Measurements from ENCODE around the gene ACAP2. TPM values are rescaled to one million over a fixed set of nuclear protein-coding genes. Genes with fewer than 3 reads are reported as not detected.

Gene ACAP2
- total RNA-seq, 1 experiment from 2014 or later: 57.9 TPM

DNA sequence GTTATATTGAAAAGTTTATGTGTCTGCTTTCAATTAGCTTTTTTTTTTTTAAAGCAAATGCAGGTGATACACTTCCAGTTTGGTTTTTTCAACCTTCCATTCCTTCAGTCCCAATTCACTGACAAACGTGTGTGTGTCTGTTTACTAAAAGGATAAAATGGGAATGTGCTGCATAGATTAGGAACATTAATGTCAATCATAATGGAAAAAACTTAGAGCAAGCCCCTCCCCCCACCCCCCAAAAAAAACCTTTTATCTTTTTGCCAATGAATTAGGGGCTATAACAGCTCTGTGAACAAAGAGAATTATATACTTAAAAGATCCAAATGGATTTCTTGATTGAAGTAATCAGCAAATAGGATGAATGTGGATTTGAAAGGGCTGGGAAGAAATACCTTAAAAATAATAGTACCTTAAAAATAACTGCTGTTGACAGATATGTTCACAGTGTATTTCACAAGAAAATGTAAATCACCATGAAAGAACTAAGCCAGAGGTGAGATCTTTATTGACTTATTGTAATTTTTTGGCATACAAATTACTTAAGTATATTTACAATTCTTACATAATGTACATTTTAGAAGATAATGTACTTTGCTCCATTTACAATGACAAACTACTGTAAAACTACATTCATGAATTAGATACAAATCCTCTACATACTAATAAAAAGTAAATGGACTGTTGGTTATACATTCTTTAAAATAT lies 168.4 kb downstream of the ACAP2 start:
- no peak for TF ChIP-seq SIN3A (IDR thresholded peaks at IDR 0.05; ENCODE audit: borderline replicate concordance, insufficient read depth, low read depth, low read length)
- no peak for ATAC-seq
- Histone ChIP-seq H3K9me3 (ENCODE audit: control insufficient read depth, insufficient read depth, low read depth, low read length) (no peaks in the 10 kb centered on the region), H3K36me3 (ENCODE audit: control insufficient read depth, insufficient read depth, low read length) (peaks cover 12% of the 10 kb centered on the region; the same call in 1 of the 2 replicates), H3K27ac (ENCODE audit: low read length) (no peak overlapping the region), H3K4me1 (ENCODE audit: control insufficient read depth, insufficient read depth, low read length) (peaks cover 11% of the 10 kb centered on the region), H3K4me3 (ENCODE audit: low read depth in 2 of 2, low read length in 2 of 2) (no peak overlapping the region), H3K27me3 (ENCODE audit: control insufficient read depth, insufficient read depth, low read length) (no peaks in the 10 kb centered on the region)
- intact Hi-C loops (cut with micrococcal nuclease; ENCODE audit: unreplicated experiment) (no loop called here), in situ Hi-C loops (cut with HindIII; ENCODE audit: low pct_unique_long_range_greater_than_20kb, low sequenced_read_pairs) (no loop called here)
- DNase-seq (ENCODE audit: low read depth, low spot score): no peak
- ChIA-PET POLR2A (no interaction called here), CTCF (interaction anchor here (0.7 kb wide), 1 partner anchor 55 kb away, joined by 3 read pairs; no protein-coding TSS in a partner anchor)
- BruUV-seq (replicated peaks): no TSS peak

GRCh38 chr3:195271410-195272243 lies 171.2 kb downstream of the ACAP2 start:
- no peak for TF ChIP-seq TCF7L2 (IDR thresholded peaks at IDR 0.05; ENCODE audit: low read depth, low read length)
- TF ChIP-seq REST (IDR thresholded peaks at IDR 0.05; ENCODE audit: insufficient read depth in 1 of 2, low read depth in 2 of 2, low read length in 1 of 2): no peak
- TF ChIP-seq SIN3A (IDR thresholded peaks at IDR 0.05; ENCODE audit: borderline replicate concordance, insufficient read depth, low read depth, low read length): peak; percentile 87; the same call in 1 of the 2 replicates
- TF ChIP-seq POLR2AphosphoS5 (IDR thresholded peaks at IDR 0.05; ENCODE audit: low read depth, low read length): peak; percentile 55
- peak; percentile 98 for TF ChIP-seq CTCF (IDR thresholded peaks at IDR 0.05)
- intact Hi-C loops (cut with micrococcal nuclease; ENCODE audit: unreplicated experiment) (loop anchor here (1.0 kb wide), 1 partner anchor 251 kb away; no protein-coding TSS in a partner anchor), in situ Hi-C loops (cut with HindIII; ENCODE audit: low pct_unique_long_range_greater_than_20kb, low sequenced_read_pairs) (no loop called here)
- DNase-seq (ENCODE audit: low read depth, low spot score) (peak; percentile 52), ATAC-seq (peak; percentile 89)
- Histone ChIP-seq H3K27ac (ENCODE audit: low read length) (peak overlapping the region; percentile 92), H3K27me3 (ENCODE audit: control insufficient read depth, insufficient read depth, low read length) (no peaks in the 10 kb centered on the region), H3K4me3 (ENCODE audit: low read depth in 2 of 2, low read length in 2 of 2) (peak overlapping the region; percentile 76 to 91), H3K4me1 (ENCODE audit: control insufficient read depth, insufficient read depth, low read length) (peaks cover 19% of the 10 kb centered on the region), H3K9me3 (ENCODE audit: control insufficient read depth, insufficient read depth, low read depth, low read length) (no peaks in the 10 kb centered on the region), H3K36me3 (ENCODE audit: control insufficient read depth, insufficient read depth, low read length) (peaks cover 3% of the 10 kb centered on the region; the same call in 1 of the 2 replicates)
- TSS peak; percentile 87 for BruUV-seq (replicated peaks)
- ChIA-PET CTCF (interaction anchor here (0.6 to 3.2 kb wide), 30 partner anchors 8 to 600 kb away, joined by 3 to 22 read pairs (median 3); partner anchors contain the start of genes ACAP2 and LSG1), POLR2A (interaction anchor here (0.6 kb wide), 2 partner anchors 62 to 152 kb away, joined by 3 to 8 read pairs; no protein-coding TSS in a partner anchor)
